ENCODE measurements around the gene SLC25A36.

The SLC25A36 gene

GRCh38 chr3:140954576-140954975 lies 12.9 kb downstream of the SLC25A36 start:
- Histone ChIP-seq H3K27ac (ENCODE audit: low read depth, low read length) (no peak overlapping the region), H3K4me2 (ENCODE audit: low read length) (no peak overlapping the region), H4K20me1 (ENCODE audit: control insufficient read depth, insufficient read depth, low read depth, low read length) (peaks cover 29% of the 10 kb centered on the region; the same call in 1 of the 2 replicates), H3K4me3 (ENCODE audit: low read length) (no peak overlapping the region), H3K27me3 (ENCODE audit: control insufficient read depth, low read length) (no peaks in the 10 kb centered on the region), H3K9me2 (replicated peaks; ENCODE audit: control insufficient read depth, low read length) (no peaks in the 10 kb centered on the region), H3F3A (ENCODE audit: control insufficient read depth, insufficient read depth) (no peaks in the 10 kb centered on the region), H3K36me3 (ENCODE audit: control insufficient read depth, low read length) (peaks cover 28% of the 10 kb centered on the region), H3K79me2 (ENCODE audit: control insufficient read depth, low read length) (peaks cover 89% of the 10 kb centered on the region), H3K4me1 (ENCODE audit: control insufficient read depth, low read length) (0 out of 2 replicates have a peak, but pooled peaks cover 4% of the 10 kb centered on the region), H3K9me3 (ENCODE audit: control insufficient read depth, insufficient read depth, low read length) (no peaks in the 10 kb centered on the region)
- TF ChIP-seq EZH2phosphoT487 (IDR thresholded peaks at IDR 0.05; ENCODE audit: borderline replicate concordance, low read length) (no peak), CTCF (IDR thresholded peaks at IDR 0.05; ENCODE audit: low read depth, low read length, poor library complexity, severe bottlenecking) (no peak)

GRCh38 chr3:140955645-140956044 lies 14.0 kb downstream of the SLC25A36 start:
- no peak overlapping the region for H3K27ac ChIP-seq (ENCODE audit: low read depth, low read length)
- peaks cover 24% of the 10 kb centered on the region; the same call in 1 of the 2 replicates for H4K20me1 ChIP-seq (ENCODE audit: control insufficient read depth, insufficient read depth, low read depth, low read length)
- H3K4me1 ChIP-seq (ENCODE audit: control insufficient read depth, low read length) = 0 out of 2 replicates have a peak, but pooled peaks cover 4% of the 10 kb centered on the region

GRCh38 chr3:140956058-140956835 lies 14.6 kb downstream of the SLC25A36 start:
- Histone ChIP-seq H3K4me2 (ENCODE audit: low read length) (no peak overlapping the region), H3K9me3 (ENCODE audit: control insufficient read depth, insufficient read depth, low read length) (no peaks in the 10 kb centered on the region), H3K9me2 (replicated peaks; ENCODE audit: control insufficient read depth, low read length) (no peaks in the 10 kb centered on the region), H3F3A (ENCODE audit: control insufficient read depth, insufficient read depth) (no peaks in the 10 kb centered on the region), H4K20me1 (ENCODE audit: control insufficient read depth, insufficient read depth, low read depth, low read length) (peaks cover 24% of the 10 kb centered on the region; the same call in 1 of the 2 replicates), H3K27me3 (ENCODE audit: control insufficient read depth, low read length) (no peaks in the 10 kb centered on the region), H3K4me3 (ENCODE audit: low read length) (no peak overlapping the region), H3K4me1 (ENCODE audit: control insufficient read depth, low read length) (0 out of 2 replicates have a peak, but pooled peaks cover 4% of the 10 kb centered on the region), H3K27ac (ENCODE audit: low read depth, low read length) (no peak overlapping the region), H3K79me2 (ENCODE audit: control insufficient read depth, low read length) (peaks cover 72% of the 10 kb centered on the region), H3K36me3 (ENCODE audit: control insufficient read depth, low read length) (peaks cover 37% of the 10 kb centered on the region)
- no peak for TF ChIP-seq CTCF (IDR thresholded peaks at IDR 0.05; ENCODE audit: low read depth, low read length, poor library complexity, severe bottlenecking)
- TF ChIP-seq EZH2phosphoT487 (IDR thresholded peaks at IDR 0.05; ENCODE audit: borderline replicate concordance, low read length) = no peak

More at GRCh38 chr3:140955645-140956044, 14.0 kb downstream of the SLC25A36 start:
- peaks cover 32% of the 10 kb centered on the region for H3K36me3 ChIP-seq (ENCODE audit: control insufficient read depth, low read length)
- no peaks in the 10 kb centered on the region for H3K9me2 ChIP-seq (replicated peaks; ENCODE audit: control insufficient read depth, low read length)
- H3K9me3 ChIP-seq (ENCODE audit: control insufficient read depth, insufficient read depth, low read length) = no peaks in the 10 kb centered on the region
- H3K27me3 ChIP-seq (ENCODE audit: control insufficient read depth, low read length) = no peaks in the 10 kb centered on the region
- H3K79me2 ChIP-seq (ENCODE audit: control insufficient read depth, low read length) = peaks cover 78% of the 10 kb centered on the region
- TF ChIP-seq EZH2phosphoT487 (IDR thresholded peaks at IDR 0.05; ENCODE audit: borderline replicate concordance, low read length) (no peak), CTCF (IDR thresholded peaks at IDR 0.05; ENCODE audit: low read depth, low read length, poor library complexity, severe bottlenecking) (no peak)
- H3K4me2 ChIP-seq (ENCODE audit: low read length) = no peak overlapping the region
- no peaks in the 10 kb centered on the region for H3F3A ChIP-seq (ENCODE audit: control insufficient read depth, insufficient read depth)
- no peak overlapping the region for H3K4me3 ChIP-seq (ENCODE audit: low read length)

Data from DOHH2 (cell line).